Progenitor cell of endocrine pancreas (in vitro differentiated cells): ENCODE results near the gene CFDP1. TPM values are rescaled to one million over a fixed set of nuclear protein-coding genes. Genes with fewer than 3 reads are reported as not detected.

ENCODE experiments used
- DNase-seq: peaks from one replicate; pipeline ENCODE4 v3.0.0; 2021; ENCODE audit warnings: low spot score; ENCODE audit not compliant: unreplicated experiment
- H3K27ac Mint-ChIP-seq: 2 replicates; pipeline ENCODE4 v1.8.0; 2021; ENCODE audit warnings: mild to moderate bottlenecking, moderate library complexity, mixed read lengths
- H3K27me3 Mint-ChIP-seq: 2 replicates; pipeline ENCODE4 v1.8.0; 2021; ENCODE audit warnings: mixed read lengths
- H3K36me3 Mint-ChIP-seq: 2 replicates; pipeline ENCODE4 v1.8.0; 2022; ENCODE audit warnings: mixed read lengths; ENCODE audit not compliant: insufficient read depth
- H3K4me1 Mint-ChIP-seq: 2 replicates; pipeline ENCODE4 v1.8.0; 2021; ENCODE audit warnings: low read depth, mixed read lengths
- H3K4me3 Mint-ChIP-seq: 2 replicates; pipeline ENCODE4 v1.8.0; 2021; ENCODE audit warnings: low read depth, mild to moderate bottlenecking, moderate library complexity, mixed read lengths
- H3K9me3 Mint-ChIP-seq: 2 replicates; pipeline ENCODE4 v1.8.0; 2021; ENCODE audit warnings: low read depth, mixed read lengths
- total RNA-seq: library from RNA; stranded (reverse); gene quantifications from 2 replicates; pipeline ENCODE4 v1.2.1, GENCODE V29; 2021
- TF ChIP-seq, protein P1 (sequence below): fragments of 200-600 bp; sonication (generic); IDR thresholded peaks from one replicate; pipeline ENCODE4 v1.5.0; 2021; ENCODE audit warnings: antibody characterized with exemption, mild to moderate bottlenecking; ENCODE audit not compliant: unreplicated experiment

Gene CFDP1
- total RNA-seq, 1 donor from 2014 or later: 94.6 TPM

DNA sequence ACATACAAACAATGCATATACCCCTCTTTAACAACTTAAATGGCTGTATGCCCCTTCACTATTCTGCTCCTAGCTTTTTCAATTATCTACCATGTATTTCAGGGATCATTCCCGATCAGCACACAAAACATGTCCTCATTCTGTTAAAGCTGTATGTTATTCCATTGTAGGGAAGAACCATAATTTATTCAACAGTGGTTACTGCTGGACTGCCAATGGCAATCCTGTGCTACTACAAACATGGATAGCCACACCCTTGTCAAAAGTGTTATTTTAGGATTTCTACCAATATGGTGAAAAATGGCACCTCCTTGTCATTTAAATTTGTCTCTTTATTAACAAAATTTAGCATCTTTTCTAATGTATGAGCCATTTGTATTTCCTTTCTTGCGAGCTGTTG is 96.8 kb downstream of the CFDP1 start:
- H3K4me1 Mint-ChIP-seq: peaks cover 36% of the 10 kb centered on the region
- H3K4me3 Mint-ChIP-seq: no peak overlapping the region

DNA sequence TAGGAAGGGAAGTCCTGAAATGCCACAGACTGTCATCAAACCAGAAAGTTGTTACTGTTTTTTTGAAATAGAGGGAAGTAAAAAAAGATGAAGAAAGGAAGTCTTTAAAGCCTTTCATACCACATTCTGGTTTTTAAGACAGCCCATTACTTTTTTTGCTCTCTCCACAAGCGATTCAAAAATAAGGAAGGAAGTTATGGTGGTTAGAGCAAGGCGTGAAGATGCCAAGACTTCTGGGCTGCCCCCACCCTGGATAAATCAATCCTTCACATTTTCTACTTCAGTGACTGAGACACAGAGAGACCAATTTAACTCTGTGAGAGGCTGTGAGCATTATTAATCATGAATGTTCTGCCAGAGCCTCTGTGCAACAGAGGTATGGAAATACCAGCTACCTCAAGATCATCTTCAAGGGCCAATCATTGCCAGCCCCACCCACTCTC is 99.6 kb downstream of the CFDP1 start:
- Mint-ChIP-seq H3K9me3 (peaks cover 6% of the 10 kb centered on the region), H3K36me3 (peaks cover 10% of the 10 kb centered on the region), H3K4me1 (peaks cover 21% of the 10 kb centered on the region), H3K27me3 (no peaks in the 10 kb centered on the region), H3K27ac (peak overlapping the region; percentile 73), H3K4me3 (no peak overlapping the region)
- TF ChIP-seq, protein P1, sequence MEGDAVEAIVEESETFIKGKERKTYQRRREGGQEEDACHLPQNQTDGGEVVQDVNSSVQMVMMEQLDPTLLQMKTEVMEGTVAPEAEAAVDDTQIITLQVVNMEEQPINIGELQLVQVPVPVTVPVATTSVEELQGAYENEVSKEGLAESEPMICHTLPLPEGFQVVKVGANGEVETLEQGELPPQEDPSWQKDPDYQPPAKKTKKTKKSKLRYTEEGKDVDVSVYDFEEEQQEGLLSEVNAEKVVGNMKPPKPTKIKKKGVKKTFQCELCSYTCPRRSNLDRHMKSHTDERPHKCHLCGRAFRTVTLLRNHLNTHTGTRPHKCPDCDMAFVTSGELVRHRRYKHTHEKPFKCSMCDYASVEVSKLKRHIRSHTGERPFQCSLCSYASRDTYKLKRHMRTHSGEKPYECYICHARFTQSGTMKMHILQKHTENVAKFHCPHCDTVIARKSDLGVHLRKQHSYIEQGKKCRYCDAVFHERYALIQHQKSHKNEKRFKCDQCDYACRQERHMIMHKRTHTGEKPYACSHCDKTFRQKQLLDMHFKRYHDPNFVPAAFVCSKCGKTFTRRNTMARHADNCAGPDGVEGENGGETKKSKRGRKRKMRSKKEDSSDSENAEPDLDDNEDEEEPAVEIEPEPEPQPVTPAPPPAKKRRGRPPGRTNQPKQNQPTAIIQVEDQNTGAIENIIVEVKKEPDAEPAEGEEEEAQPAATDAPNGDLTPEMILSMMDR: no peak
- no peak for DNase-seq

More for the DNA sequence above, 96.8 kb downstream of the CFDP1 start:
- H3K9me3 Mint-ChIP-seq: peaks cover 6% of the 10 kb centered on the region
- no peak overlapping the region for H3K27ac Mint-ChIP-seq
- TF ChIP-seq, protein P1: no peak
- H3K27me3 Mint-ChIP-seq: no peaks in the 10 kb centered on the region
- no peak for DNase-seq
- peaks cover 14% of the 10 kb centered on the region for H3K36me3 Mint-ChIP-seq

DNA sequence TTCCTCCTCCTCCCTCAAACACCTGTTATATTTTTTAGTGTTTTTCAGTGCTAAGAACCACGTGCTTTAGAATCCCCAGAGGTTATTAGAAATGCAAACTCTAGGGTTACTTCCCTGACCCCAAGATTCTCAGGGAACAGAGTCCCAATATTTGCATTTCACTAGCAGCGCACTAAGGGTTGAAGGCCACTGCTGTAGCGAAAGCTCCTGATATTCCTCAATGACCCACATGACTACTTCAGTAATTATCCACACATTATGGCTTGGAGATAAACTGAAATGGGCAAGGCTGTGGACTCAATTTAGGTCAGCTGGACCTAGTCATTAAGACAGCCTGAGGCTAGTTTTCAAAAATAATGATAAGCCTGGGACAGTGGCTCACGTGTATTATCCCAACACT is 103.4 kb downstream of the CFDP1 start:
- peaks cover 23% of the 10 kb centered on the region for H3K4me1 Mint-ChIP-seq
- H3K27me3 Mint-ChIP-seq: no peaks in the 10 kb centered on the region
- peaks cover 6% of the 10 kb centered on the region for H3K36me3 Mint-ChIP-seq
- no peaks in the 10 kb centered on the region for H3K9me3 Mint-ChIP-seq
- no peak overlapping the region for H3K4me3 Mint-ChIP-seq
- TF ChIP-seq, protein P1: no peak
- H3K27ac Mint-ChIP-seq: no peak overlapping the region
- DNase-seq: no peak

DNA sequence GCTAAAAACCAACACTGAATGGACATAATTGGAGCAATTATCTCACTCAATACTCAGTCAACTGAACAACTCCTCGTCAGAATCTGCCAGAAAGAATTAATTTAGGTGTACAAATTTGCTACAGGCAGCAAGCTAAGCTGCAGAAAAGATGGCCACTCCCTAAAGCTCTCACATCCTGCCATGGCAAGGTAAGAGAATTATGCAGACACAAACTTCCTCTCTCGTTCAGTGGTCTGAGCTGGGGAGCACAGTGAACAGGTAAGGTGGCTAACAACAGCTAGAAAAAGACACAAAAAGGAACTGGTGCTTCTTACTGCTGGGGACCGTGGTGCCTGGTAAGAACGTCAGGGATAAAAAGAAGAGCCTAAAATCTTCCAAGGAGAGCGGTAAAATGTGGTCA is 107.0 kb downstream of the CFDP1 start:
- TF ChIP-seq, protein P1: no peak
- peaks cover 25% of the 10 kb centered on the region for H3K4me1 Mint-ChIP-seq
- no peak overlapping the region for H3K4me3 Mint-ChIP-seq
- H3K27me3 Mint-ChIP-seq: no peaks in the 10 kb centered on the region
- H3K36me3 Mint-ChIP-seq: peaks cover 4% of the 10 kb centered on the region
- H3K27ac Mint-ChIP-seq: peak overlapping the region; percentile 38
- DNase-seq: no peak
- H3K9me3 Mint-ChIP-seq: no peaks in the 10 kb centered on the region

DNA sequence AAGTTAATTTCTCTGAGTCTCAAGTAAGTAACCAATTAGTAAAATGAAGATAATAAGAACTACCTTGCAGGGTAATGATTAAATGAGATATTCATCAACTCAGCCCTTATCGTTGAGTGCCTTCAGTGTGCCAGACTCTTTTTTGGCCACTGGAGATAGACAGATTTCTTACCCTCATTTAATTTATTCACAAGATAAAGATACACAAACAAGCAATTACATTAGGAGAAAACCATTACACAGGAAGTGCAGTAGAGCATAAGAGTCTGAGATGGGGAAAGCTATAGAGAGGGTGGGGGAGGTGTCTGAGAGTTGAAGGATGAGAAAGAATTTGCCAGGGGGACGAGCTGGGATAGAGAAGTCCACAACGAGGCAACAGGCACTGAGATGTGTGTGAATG is 109.4 kb downstream of the CFDP1 start:
- H3K27ac Mint-ChIP-seq: peak overlapping the region; percentile 8
- no peak overlapping the region for H3K4me3 Mint-ChIP-seq
- TF ChIP-seq, protein P1: no peak
- no peaks in the 10 kb centered on the region for H3K9me3 Mint-ChIP-seq
- H3K27me3 Mint-ChIP-seq: no peaks in the 10 kb centered on the region
- no peak for DNase-seq
- H3K36me3 Mint-ChIP-seq: peaks cover 4% of the 10 kb centered on the region
- peaks cover 23% of the 10 kb centered on the region for H3K4me1 Mint-ChIP-seq
